Renal pelvis (tissue), 4 donors: Measurements from ENCODE around the gene LGALS12. TPM values are rescaled to one million over a fixed set of nuclear protein-coding genes. Genes with fewer than 3 reads are reported as not detected.
"Not testable (repeated sequence)": the region's sequence is repeated elsewhere in the genome, so short reads cannot be mapped to it uniquely, and the experiment has no call there.

Source experiments
- DNase-seq: peaks from one replicate; pipeline ENCODE4 v3.0.0-alpha.2; 2013
- polyA plus RNA-seq, 3 donors: library from polyadenylated mRNA; unstranded; fragments of 120-200 nt; gene quantifications; one replicate each; pipeline ENCODE4 v1.2.1, GENCODE V29; 2013; ENCODE audit not compliant: insufficient read length in 3 of 3

LGALS12 gene
- polyA plus RNA-seq, 3 donors = 0.28 to 0.34 (median 0.31) TPM

DNA sequence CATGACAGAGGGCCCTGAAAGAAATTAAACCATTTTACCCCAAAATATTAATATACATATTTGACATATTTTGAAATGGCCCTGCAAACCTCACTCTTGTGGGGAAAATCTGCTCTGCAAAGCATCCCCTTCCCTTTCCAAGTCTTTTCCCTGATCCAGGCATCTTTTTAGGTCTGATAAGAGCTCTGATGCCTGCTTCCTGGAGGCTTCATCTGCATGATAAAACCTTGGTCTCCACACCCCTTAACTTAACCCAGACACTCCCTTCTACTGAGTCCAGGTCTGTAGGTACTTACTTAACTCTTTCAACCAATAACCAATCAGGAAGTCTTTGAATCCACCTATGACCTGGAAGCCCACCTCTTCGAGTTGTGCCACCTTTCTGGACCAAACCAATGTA, 1.8 kb upstream of the LGALS12 start:
- DNase-seq = no peak

DNA sequence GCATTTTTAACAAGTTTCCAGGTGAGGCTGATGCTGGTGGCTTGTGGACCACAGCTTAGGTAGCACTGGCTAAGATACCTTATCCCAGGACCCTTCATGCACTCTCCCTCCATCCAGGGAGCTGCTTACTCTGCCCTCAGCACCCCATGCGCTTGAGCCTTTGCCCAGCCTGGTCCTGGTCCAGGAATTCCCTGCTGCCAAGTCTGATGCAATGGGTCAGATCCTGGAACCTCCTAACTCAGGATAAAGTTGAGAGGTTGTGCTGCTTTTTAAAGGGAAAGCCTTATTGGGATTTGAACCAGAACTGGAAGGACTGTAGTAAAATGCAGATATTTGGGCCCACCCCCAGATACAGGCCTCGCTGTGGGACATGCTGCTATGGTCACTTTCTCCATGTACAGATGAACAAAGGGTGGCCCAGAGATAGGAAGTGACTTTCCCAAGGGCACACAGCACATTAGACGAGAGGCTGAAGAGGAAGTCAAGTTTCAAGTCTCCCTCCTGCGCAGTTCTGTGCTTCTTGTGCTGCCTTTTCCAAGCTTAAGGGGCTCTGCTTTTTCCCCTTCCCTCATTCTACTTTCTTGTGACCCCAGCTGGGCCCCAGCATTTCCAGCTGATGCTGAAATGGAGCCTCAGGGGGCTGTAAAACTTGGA, 824 bp upstream of the LGALS12 start:
- no peak for DNase-seq

DNA sequence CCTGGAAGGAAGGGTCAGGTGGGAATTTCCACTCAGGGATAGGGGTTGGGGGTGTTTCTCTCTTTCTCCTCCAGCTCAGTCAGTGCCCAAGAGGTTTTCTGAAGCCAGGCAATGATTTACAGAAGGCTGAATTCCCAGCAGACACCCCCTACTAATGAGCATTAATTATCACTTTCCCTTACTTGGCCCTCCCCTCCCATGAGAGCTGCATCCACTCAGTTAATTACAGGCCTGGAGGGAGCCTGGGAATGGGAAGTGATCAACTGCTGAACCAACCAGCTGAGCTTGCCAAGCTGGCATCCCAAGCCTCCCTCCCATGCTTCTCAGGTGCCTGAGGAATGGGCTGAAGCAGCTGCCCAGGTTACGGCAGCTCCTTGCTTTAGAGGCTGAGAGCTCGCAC, 992 bp downstream of the LGALS12 start:
- DNase-seq = no peak

DNA sequence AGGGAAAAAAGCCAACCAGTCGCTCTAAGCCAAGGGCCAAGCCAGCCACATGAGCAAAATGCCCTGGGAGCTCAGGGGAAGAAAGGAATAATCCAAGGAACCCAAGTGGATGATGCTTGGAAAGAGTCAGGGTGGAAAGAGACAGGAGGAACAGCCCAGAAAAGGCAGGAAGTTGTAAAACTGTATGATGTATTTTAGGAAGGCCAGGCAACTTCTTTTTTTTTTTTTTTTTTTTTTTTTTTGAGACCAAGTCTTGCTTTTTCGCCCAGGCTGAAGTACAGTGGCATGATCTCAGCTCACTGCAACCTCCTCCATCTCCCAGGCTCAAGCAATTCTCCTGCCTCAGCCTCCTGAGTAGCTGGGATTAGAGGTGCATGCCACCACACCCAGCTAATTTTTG, 1.6 kb downstream of the LGALS12 start:
- DNase-seq = no peak

DNA sequence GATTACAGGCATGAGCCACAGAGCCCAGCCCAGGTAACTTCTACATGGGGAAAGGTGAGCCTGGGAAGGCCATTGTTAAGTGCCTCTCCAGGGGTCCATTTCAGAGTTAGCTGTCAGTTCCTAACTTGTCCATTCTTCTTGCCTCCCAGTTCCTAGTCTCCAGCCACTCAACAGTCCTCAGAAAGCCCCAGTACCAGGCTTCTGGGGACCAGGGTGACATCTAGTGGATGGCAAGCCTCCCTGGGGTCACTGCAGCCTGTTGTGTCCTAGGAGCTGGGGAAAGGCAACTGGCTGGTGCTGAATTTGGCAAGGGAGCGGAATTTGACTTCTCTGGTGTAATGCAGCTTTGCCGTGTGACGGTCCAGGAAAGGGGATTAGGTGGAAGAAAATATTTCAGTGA, 2.1 kb downstream of the LGALS12 start:
- no peak for DNase-seq

DNA sequence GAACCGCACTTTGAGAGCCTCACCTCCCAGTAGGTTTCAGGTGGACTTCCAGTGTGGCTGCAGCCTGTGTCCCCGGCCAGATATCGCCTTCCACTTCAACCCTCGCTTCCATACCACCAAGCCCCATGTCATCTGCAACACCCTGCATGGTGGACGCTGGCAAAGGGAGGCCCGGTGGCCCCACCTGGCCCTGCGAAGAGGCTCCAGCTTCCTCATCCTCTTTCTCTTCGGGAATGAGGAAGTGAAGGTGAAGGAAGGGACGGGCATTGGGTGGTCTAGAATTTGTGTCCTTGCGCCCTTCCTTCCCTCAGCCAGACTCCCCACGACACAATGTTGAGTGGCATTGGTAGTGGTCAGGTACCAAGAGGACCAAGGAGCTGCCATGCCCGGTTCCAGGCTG, 2.9 kb downstream of the LGALS12 start:
- no peak for DNase-seq

DNA sequence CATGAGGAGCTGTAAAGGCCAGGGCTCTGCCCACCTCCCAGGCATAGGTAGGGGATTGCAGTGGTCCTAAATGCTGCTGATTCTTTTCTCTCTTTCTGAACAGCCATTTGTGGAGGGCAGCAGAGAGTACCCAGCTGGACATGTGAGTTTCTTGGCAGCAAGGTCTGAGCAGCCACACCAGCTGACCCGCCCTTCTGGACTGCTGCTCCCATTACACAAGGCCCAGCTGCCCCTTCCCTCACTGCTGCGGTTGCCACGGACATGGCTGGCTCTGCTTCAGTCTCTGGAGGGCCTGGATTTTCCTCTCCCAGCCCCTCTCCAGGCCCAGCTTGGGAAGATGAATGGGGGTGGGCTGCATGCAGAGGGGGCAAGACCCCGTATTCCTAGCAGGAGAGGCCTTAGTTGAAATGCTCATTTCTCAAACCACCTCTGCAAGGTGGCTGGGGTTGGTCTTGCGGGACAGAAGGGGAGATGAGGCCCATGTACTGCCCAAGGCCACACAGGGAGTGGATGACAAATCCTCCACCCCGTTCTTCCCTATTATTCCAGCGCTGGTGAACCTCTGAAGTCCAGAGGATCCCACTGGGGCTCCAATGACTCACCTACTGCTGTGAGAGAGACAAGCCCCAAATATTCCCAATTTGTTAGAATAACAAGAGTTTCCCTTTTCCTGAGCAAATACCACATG, 4.6 kb downstream of the LGALS12 start:
- DNase-seq = no peak

DNA sequence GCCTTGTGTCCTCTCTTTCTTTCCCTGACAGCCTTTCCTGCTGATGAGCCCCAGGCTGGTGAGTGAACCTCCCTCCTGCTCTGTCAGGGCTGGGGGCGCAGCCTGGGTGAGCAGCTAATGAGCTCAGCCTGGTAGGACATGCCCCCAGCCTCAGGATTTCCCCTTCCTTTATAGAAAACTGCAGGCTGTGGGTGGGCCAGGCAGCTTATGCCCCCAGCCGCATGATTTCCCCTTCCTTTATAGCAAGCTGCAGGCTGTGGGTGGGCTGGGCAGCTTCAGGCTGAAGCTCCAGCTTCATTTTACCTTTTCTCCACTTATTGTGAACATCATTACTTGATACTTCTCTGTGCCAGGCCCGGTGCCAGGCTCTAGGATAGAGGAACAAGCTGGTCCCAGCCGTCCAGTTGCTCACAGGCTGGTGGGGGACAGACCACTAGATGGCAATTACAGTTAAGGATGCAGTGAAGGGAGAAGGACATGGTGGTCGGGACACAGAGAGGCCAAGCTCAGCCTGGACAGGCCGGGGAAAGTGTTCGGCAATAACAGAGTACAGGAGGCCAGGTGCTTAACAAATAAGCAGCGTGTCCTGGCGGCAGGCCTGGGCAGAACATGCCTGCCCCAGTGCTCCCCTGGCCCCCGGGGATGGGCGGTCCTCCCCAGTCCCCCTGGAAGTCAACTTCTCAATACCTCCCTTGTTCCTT, 5.3 kb downstream of the LGALS12 start:
- no peak for DNase-seq

DNA sequence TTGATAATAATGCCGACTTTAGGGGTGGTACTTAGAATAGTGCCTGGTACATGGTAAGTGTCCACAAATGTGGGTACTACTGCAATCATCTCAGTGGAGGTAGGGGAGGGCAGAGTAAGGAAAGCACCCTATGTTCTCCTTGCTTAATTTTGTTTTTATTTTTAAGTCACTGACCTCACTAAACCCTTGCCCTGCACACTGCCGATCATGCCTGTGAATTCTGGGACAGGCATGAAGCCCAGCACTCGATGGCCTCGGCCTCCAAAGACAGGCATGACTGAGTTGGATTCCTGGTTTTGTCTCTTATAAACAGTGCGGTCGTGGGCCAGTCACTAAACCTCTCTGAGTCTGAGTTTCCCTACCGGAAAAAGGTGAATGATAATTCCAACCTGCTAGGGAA, 6.9 kb downstream of the LGALS12 start:
- no peak for DNase-seq

DNA sequence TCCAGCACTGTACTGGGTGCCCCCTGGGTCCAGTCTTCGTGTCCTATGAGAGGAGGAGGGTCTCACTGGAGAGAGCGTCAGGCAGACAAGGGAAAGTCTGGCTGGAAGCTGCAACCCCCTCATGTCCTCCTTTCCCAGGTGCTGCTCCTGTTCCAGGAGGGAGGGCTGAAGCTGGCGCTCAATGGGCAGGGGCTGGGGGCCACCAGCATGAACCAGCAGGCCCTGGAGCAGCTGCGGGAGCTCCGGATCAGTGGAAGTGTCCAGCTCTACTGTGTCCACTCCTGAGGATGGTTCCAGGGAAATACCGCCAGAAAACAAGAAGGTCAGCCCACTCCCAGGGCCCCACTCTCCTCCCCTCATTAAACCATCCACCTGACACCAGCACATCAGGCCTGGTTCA, 10.2 kb downstream of the LGALS12 start:
- DNase-seq = no peak

DNA sequence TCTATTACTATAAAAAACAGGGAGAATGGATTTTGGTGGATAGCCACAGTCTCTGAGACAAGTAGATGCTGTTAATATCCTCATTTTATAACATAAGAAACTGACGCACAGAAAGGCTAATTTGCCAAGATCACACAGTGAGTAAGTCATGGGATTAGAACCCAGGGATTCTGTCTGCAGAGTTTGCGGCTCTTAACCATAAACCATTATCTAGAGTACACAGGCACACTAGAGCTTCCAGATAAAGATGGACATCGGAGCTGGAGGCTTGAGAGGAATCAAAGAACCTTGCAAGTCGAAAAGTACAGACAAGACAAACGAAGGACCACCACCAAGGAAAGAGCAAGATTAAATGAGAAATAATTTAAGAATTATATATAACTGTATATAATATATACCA, 11.3 kb downstream of the LGALS12 start:
- DNase-seq = no peak

DNA sequence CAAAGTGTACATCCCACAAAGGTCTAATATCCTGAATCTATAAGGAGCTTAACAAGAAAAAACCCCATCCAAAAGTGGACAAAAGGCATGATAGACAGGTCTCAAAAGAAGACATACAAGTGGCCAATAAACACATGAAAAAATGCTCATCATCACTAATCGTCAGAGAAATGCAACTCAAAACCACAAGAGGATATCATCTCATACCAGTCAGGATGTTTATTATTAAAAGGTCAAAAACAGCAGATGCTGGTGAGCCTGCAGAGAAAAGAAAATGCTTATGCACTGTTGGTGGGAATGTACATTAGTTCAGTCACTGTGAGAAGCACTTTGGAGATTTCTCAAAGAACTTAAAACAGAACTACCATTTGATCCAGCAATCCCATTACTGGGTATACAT, 12.7 kb downstream of the LGALS12 start:
- no peak for DNase-seq

DNA sequence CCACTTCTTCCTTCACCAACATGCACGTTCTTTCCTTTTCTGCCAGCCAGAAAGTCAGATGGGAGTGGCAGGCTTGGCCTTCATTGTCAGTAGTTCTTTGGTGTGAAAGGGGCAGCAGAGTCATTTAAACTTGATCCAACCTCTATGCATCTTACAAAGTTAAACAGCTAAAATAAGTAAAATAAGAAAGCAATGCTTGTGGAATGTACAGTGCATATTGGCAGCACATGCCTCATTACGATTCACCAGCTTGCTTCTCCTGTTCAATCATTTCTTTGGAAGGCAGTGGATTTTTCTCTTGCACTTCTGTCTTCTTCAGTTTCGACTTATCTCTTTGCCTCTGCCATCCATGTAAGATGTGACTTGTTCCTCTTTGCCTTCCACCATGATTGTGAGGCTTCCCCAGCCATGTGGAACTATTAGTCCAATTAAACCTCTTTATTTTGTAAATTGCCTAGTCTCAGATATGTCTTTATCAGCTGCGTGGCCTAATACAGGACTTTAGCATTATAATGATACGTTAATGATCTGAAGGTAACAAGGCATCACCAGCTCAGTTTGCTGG, 14.8 kb downstream of the LGALS12 start:
- no peak for DNase-seq

DNA sequence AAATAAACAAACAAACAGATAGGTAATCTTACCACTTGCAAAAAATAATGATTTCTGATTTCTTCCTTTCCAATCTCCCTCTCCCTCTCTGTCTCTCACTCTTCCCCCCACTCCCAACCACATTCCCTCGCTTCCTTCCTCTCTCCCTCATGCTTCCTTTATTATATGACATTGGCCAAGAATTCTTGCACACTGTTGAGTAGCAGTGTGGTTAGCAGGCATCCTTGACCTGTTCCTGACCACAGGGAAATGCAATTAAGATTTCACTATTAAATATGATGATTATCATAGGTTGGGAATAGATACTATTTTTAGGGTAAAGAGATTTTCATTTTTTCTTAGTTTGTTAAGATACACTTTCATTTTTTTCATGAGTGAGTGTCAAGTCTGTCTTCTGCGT, 16.0 kb downstream of the LGALS12 start:
- DNase-seq = no peak

DNA sequence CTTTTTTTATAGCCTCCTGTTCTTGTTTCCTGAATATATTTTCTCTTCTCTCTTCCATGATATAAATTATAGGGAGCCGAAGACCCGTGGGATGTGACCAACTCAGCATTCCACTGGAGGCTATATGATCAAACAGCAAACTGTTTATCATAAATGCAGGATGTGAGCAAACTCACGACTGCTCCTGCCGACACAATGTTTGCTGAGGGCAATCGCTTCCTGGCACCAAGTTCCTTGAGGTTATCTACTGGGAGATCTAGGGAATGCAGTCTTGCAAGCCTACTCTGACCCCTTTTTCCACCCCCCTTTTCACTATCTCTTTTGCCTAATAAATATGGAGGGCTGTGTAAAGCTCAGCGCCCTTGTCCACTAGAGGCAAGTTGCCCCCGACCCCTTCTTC, 17.3 kb downstream of the LGALS12 start:
- DNase-seq = no peak

DNA sequence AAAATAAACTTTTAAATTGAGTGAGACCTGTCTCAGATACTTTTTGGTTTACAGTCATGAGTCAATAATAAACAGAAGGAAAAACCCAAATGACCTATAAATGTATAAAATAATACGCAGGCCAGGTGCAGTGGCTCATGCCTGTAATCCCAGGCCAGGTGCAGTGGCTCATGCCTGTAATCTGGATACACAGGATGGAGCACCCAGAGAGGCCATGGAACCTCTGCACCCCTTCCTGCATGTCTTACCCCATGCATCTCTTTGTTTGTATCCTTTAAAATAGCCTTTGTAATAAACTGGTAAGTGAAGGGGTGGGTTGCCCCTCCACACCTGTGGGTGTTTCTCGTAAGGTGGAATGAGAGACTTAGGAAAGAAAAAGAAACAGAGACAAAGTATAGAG, 21.8 kb downstream of the LGALS12 start:
- no peak for DNase-seq

DNA sequence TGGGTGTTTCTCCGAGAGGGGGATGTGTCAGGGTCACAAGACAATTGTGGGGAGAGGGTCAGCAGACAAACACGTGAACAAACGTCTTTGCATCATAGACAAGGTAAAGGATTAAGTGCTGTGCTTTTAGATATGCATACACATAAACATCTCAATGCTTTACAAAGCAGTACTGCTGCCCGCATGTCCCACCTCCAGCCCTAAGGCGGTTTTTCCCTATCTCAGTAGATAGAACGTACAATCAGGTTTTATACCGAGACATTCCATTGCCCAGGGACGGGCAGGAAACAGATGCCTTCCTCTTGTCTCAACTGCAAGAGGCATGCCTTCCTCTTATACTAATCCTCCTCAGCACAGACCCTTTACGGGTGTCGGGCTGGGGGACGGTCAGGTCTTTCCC, 22.3 kb downstream of the LGALS12 start:
- DNase-seq = not testable (repeated sequence)

DNA sequence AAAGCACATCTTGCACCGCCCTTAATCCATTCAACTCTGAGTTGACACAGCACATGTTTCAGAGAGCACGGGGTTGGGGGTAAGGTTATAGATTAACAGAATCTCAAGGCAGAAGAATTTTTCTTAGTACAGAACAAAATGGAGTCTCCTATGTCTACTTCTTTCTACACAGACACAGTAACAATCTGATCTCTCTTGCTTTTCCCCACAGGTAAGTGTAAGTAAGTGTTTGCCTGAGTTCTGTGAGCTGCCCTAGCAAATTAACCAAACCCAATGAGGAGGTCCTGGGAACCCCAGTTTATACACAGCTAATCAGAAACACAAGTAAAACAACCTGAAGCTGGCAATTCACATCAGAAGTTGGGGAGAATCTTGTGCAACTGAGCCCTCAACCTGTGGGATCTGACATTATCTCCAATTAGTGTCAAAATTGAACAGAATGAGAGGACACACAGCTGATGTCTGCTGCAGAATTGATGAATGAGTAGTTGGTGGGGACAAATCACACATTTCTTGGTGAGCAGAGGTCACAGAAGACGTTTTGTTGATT, 22.9 kb downstream of the LGALS12 start:
- DNase-seq = not testable (repeated sequence)

DNA sequence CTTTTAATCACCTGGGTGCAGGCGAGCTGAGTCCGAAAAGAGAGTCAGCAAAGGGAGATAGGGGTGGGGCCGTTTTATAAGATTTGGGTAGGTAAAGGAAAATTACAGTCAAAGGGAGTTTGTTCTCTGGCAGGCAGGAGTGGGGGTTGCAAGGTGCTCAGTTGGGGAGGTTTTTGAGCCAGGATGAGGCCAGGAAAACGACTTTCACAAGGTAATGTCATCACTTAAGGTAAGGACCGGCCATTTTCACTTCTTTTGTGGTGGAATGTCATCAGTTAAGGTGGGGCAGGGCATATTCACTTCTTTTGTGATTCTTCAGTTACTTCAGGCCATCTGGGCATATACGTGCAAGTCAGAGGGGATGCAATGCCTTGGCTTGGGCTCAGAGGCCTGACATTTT, 23.5 kb downstream of the LGALS12 start:
- DNase-seq = not testable (repeated sequence)

DNA sequence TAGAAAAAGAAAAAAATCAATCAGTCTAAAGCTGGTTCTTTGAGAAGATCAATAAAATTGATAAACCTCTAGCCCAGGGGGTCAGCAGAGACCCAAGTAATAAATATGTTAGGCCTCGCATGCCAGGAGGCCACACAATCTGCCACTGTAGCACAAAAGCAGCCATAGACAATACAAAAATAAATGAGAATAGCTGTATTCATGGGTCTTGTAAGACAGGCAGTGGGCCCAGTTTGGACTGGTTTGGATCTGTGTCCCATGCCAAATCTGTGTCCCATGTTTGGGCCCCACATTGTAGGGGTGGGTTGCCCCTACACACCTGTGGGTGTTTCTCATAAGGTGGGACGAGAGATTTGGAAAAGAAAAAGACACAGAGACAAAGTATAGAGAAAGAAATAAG, 24.1 kb downstream of the LGALS12 start:
- no peak for DNase-seq

DNA sequence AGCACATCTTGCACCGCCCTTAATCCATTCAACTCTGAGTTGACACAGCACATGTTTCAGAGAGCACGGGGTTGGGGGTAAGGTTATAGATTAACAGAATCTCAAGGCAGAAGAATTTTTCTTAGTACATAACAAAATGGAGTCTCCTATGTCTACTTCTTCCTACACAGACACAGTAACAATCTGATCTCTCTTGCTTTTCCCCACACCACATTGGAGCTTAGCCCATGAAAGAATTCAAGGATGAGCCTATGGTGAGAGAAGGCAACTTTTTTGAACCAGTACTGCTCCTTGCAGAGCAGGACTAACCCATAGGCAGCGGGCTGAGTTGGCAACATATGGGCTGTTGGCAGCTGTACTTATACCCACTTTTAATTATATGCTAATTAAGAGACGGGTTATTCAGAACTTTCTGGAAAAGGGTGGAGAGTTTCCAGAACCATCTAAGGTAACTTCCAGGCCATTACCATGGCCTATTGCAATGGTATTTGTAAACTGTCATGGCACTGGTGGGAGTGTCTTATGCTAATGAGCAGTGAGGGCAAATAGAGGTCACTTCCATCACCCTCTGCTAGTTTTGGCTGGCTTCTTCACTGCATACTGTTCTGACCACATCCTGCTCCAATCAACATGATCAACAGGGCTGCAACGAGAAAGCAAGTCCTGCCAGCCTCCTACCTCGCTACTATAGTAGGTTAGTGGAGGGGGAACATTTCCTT, 25.3 kb downstream of the LGALS12 start:
- DNase-seq = not testable (repeated sequence)

DNA sequence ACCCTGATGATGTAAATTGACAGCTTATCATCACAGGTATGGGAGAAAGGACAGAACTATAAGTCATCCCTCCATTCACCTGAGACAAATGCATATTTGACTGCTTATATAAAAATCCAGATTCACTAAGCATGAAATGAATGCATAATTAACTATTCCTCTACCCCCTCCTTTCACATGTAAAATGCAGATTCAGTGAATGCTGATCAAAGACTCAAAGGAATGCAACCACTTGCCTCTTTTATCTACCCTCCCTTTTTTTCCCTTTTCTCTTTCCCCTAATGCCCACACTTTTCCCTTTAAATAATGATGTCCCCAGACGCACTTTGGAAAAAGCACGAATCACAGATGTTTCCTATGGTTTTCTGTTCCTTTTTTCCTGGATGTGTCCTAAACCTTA, 26.2 kb downstream of the LGALS12 start:
- no peak for DNase-seq
